Measurements from ENCODE around the gene FZD4.
"Not testable (repeated sequence)": the region's sequence is repeated elsewhere in the genome, so short reads cannot be mapped to it uniquely, and the experiment has no call there.

The FZD4 gene

DNA sequence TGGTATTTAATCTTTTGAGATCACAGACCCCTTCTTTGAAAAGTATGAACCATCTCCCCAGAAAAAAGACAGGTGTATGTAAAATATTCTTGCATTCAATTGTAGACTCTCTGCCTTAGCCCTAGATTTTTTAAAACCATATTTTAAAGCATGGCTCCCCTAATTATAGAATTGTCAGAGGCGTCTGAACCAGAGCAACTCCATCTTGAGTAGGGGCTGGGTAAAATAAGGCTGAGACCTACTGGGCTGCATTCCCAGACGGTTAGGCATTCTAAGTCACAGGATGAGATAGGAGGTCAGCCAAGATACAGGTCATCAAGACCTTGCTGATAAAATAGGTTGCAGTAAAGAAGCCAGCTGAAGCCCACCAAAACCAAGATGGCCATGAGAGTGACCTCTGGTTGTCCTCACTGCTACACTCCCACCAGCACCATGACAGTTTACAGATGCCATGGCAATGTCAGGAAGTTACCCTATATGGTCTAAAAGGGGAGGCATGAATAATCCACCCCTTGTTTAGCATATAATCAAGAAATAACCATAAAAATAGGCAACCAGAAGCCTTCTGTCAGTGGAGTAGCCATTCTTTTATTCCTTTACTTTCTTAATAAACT lies 17.9 kb downstream of the FZD4 start:
- not testable (repeated sequence) for DNase-seq (ENCODE audit: low spot score)

DNA sequence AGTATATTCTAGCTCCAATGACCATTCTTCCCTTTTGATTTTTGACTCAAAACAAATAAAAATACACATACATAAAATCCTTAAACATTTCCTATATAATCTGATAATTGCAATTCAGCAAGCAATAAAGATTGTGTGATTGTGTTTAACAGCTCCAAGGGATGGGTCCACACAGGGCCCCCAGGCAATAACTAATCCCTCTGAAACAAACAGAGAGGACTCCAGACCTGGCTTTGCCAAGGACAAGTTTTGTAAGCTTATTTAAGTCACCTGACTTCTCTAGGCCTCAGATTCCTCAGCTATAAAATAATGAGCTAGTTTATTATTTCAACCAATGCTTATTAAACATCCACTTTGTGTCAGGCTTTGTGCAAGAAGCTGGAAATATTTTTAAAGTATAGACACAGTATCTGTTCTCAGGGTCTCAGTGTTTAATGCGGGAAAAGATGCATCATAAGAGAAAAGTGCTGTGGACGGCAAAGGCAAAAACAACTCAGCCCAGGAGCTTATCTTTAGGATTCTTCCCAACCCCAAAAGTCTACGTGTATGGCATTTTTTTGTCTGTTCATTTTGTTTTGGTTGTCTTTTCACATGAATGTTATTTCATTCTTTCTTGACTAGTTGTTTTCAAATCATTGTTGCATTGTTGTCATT lies 20.1 kb downstream of the FZD4 start:
- DNase-seq (ENCODE audit: low spot score), result no peak

DNA sequence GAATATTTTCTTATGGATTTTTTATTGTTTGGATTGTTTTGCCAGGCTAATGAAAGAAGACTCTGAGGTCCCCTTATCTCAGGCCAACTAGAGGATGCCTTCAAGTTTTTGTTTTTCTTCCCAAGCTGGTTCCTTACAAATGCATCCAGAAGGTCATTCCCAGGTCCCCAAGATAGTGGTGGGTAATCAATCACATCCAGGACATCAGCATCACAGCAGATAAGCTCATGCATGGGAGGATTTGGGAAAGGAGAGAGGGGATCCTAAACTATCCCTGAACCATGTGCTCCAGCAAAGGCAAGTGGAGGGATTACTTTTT lies 20.7 kb downstream of the FZD4 start:
- no peak for DNase-seq (ENCODE audit: low spot score)

DNA sequence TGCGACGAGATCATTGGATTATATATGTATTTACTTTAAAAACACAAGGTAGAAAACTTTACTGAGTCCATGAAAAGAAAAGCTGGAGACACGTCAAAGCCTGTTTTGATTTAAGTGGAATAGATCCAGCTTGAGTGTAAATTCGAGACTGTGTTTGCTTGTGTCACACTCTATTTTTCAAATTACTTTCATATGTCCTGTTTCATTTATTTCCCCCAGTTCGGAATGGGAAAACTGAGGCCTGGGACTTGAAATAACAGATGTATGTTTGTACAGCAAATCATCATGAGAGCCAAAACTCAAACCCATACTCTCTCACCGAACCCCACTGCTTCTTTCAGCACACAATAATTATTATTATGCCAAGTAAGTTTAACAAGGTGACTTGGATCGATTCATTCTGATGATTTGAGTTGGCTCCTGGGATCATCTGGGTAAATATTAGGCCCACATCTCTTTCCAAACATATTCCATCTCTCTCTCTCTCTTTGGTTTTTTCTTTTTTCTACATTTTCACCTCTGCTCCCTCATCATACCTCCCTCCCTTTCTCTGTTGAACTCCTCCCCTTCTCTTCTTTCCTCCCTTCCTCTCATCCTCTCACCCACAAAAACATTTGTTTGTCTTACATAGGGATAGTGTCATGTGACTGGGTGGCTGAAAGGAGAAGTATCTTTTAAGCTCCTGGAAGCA lies 21.2 kb downstream of the FZD4 start:
- no peak for DNase-seq (ENCODE audit: low spot score)

DNA sequence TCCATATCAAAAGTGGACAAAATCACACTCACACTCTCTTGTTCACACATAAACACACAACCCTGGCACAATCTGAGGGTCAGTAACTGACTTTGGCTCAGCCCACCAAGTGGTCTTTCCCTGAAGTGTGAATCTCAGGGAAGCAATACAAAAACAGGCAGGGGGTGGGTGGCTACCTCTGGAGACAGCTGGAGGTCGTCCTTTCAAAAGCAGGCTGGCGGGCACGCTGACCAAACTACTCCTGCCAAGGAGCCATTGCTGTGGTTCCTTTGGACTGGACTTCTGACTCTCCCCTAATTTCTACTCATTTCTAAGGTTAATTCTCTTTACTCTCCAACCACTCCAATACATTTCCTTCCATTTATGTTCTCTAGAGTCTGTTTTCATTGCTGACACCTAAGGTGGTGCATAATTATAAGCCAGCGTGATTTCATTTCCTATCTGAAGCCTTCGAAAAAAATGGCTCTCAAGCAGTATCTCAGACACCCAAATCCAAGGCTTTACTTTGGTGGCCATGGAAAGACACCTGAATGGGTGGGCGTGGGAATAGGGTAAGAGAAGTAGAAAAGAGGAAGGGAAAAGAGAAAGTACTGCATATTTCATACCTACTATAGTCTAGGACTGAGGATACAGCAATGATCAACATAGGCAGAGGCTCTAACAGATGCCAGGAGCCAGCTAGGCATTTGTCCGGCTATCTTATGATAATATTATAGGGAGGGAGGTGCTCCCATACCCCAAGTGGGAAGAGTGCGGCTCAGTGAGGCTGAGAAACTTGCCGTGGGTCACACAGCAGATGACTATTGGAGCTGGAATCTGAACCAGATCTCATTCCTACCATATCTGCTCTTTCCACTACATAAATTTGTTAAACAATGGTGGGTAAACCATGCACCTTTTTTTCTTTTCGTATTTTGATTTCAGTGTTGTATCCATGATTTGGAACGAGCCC lies 22.0 kb downstream of the FZD4 start:
- no peak for DNase-seq (ENCODE audit: low spot score)

DNA sequence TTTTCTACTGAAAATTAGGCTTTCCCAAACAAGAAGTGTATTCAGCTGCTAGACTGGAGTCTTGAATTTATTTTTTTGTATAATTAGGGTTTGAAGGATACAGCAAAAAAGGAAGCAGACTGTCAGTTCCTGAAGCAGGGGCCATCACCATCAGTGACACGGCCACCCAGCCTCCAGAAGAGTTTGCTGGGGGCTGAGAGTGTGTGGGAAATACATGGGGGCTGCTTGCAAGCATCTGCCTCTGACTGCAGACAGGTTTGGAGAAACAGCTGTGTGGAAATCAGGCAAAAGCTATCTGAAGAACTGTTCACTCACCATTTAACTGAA lies 23.0 kb downstream of the FZD4 start:
- DNase-seq (ENCODE audit: low spot score), result no peak

DNA sequence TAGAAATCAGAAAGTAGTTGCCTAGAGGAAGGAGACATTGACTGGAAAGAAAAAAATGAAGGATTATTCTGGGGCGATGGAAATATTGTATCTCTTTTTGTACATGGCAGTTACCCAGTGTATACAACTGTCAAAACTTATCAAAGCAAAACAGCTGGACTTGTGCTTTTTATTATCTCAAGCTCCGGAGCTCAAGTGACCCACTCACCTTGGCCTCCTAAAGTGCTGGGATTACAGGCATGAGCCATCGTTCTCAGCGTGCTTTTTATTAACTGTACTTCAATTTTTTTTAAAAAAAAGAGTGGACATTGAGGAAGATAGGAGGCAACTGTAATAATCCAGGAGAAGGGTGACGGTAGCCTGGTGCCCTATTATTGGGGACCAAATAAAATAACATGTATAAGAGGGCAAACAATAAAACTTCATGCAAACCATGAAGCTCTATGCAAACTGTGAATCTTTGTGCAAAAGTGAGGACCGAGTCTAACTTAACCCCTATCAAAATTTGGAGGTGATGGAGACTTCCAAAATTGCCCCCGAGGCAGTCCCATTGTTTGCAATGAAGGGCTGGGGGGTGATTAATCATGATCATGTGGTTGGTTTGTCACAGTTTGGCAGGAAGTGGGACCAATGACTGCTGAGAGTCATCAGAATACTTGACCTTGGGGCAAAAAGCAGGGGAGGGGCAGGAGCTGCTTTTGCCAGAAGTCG lies 23.5 kb downstream of the FZD4 start:
- DNase-seq (ENCODE audit: low spot score), result no peak

DNA sequence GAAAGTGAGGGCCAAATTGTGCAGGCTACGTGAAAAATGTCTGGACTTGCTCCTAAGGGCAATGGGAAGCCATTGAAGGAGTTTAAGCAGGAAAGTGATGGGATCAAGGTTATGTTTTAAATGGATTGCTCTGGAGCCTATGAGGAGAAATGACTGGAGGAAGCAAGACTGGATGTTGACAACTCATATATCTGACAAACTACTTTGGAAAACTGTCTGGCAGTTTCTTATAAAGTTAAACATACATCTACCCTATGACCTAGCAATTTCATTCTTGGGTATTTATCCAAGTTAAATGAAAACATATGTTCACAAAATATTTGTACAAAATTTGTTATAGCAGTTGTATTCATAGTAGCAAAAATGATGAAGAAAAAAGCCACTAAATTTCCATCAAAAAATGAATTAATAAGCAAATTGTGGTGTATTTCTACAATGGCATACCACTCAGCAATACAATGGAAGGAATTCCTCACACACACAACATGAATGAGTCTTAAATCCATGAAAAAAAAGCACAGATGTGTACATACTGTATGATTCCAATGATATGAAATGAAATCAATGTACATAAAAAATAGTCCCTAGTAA lies 24.1 kb downstream of the FZD4 start:
- no peak for DNase-seq (ENCODE audit: low spot score)

DNA sequence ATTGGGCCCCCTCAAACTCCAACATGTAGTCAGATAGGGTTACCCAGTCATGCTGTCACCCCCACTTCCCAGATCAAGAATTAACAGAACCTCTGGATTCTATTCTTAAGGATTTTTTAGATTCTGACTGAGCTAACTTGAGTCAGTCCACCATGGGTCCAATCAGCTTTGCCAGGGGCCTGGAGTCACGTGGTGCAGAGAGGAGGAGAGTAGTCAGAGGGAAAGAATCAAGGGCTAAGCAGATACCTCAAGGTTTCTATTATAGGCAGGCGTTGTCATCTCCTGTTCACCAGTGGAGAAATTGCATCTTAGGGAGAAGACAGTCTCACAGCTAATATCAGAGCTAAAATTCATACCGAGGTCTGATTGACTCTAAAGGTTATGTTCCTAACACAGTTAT lies 28.2 kb downstream of the FZD4 start:
- no peak for DNase-seq (ENCODE audit: low spot score)

DNA sequence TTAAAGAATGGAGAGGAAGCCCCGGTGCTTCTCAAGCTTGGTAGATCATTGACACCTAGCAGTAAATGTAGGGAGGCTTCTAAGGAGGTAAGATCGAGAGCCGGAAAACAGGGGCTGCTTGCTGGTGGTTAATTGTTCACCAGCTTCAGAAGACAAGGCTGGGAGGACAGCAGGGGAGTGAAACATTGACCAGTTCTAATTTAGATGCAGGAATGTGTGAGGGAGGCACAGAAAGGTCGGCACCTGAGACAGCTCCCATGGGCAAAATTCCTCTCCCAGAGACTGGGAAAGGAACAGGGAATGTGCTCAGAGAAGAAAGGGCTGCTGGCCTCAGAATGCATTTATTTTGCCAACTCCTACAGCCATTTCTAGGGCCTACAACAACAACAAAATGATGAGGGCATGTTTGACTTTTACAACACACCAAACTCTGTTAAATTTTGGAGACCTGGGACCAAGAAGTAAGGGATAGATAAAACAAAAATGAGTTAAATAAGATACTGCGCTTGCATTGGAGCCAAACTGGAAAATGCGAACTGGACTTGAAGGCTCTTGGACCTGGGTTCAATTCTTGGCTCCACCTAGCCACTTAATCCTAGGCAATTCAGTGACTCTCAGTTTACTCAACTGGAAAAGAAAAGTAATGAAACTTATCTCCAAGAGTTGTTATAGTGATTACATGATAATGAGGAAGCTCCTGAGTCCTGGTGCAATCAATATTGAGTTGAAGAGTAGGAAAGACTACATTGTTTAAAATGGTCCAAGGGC lies 31.0 kb downstream of the FZD4 start:
- no peak for DNase-seq (ENCODE audit: low spot score)

DNA sequence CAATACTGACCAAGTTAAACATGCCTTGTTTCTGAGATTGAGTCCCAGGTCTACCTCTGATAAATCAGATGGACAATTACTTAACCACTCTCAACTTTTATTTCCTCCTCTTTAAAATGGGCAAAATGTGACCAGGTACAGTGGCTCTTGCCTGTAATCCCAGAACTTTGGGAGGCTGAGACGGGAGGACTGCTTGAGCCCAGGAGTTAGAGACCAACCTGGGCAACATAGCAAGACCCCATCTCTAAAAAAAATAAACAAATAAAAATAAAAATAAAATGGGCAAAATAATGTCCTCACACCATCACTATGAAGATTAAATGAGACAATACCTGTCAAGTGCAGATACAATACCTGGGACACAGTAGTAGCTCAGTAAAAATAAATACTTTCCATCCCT lies 33.0 kb downstream of the FZD4 start:
- DNase-seq (ENCODE audit: low spot score), result no peak

DNA sequence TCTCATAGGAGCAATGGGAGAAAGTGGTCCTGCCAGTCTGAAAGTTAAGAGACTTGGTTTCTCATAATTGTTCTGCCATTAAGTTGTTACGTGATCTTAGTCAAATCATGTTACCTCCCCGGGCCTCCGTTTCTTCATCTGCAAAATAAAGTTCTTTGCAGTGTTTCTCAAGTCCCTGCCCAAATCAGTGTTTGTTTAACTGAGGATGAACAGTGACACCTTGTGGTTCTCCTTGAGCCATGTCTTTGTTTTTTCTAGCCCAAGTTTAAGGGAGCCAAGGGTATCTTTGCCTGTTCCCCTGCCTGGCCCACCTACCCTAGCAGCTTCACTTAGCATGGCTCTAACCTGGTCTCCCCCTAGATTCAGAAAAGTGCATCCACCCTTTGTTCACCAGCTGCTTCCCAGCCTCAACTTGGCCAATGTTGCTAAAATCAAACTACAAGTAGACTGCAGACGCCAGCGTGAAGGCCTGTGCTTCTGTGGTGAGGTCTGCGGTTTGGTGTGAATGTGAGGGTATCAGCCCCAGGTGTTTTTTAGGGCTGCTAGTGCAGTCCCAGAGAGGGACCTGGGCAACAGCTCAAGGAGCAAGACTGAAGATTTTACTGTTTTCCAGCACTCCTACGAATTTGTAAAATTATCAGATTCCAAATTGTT lies 35.5 kb downstream of the FZD4 start:
- DNase-seq (ENCODE audit: low spot score), result peak; percentile 10

DNA sequence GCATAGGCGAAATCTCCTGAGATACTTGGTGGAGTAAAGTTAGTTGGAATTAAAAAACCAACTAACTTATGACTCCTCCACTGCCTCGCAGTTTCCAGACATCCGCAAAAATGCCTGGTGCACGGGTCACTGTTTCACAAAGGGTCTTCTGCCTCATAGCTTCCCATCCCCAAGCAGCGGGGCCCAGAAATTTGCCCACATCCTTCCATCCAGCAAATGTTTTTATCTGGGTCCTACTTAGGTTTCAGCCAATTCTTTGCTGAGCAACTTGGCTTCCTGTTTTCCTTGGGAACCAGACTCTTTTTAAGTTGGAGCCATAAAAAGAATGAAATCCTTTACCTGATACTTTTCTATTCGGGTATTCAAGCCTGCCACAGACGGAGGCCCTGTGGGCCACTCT lies 36.2 kb downstream of the FZD4 start:
- DNase-seq (ENCODE audit: low spot score), result no peak

DNA sequence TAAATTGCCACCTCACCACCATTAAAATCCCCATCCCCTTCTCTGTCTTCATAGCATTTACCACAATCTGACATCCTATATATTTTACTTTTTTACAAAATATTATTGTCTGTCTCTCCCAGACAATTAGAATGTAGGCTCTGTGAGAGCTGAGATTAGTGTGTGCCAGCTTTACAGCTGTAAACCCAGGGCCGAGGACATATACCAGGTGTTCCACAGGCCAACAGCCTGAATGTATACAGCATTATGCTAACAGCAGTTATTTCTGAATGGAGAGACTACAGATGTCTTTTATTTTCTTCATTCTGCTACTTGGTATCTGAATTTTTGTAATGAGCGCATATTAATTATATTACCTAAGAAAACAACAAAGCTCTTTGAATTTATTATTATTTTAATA lies 36.7 kb downstream of the FZD4 start:
- no peak for DNase-seq (ENCODE audit: low spot score)

DNA sequence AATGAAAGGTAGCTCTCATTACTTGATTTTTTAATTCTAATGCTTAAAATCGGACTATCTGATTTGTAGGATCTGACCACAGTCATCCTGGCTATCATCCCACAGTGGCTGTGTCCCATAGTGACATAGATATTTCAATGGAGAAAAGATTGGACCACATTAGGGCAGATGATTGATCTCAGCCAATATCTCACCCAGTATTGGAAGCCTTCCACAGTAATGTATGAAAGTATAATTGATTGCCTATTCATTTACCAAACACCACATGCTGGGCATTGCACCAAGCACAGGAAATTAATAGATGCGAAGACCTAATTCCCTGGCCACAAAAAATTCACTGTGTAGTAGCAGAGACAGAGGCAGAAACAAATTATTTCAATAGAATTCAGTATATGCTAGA lies 37.6 kb downstream of the FZD4 start:
- DNase-seq (ENCODE audit: low spot score), result no peak

DNA sequence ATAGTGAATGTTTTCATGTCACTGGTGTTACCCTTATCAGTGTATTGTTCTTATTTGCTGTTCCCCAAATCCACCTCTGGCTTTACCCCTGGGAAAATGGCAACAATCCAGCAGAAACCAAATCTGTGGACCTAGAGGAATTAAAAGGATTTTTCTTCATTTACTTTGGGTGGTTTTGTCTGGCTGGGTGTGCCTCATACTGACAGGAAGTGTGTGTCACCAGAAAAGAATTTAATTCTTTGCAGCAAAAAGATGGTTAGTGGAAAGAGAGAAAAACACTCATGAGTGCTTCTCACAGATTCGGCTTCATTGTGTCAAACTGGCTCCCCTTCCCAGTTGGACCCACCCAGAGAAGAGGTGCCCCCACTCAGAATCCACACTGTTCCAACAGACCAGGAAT lies 38.9 kb downstream of the FZD4 start:
- DNase-seq (ENCODE audit: low spot score), result no peak

DNA sequence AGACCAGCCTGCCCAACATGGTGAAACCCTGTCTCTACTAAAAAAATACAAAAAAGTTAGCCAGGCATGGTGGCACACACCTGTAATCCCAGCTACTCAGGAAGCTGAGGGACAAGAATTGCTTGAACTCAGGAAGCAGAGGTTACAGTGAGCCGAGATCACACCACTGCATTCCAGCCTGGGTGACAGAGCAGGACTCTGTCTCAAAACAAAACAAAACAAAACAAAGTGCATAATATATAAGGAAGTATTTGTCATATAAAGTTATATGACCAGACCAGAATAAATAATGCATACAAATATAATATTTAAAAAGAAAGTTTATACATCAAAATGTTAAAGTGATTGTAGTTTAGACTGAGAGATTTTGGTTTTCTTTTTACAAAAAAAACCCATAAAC lies 39.3 kb downstream of the FZD4 start:
- not testable (repeated sequence) for DNase-seq (ENCODE audit: low spot score)

DNA sequence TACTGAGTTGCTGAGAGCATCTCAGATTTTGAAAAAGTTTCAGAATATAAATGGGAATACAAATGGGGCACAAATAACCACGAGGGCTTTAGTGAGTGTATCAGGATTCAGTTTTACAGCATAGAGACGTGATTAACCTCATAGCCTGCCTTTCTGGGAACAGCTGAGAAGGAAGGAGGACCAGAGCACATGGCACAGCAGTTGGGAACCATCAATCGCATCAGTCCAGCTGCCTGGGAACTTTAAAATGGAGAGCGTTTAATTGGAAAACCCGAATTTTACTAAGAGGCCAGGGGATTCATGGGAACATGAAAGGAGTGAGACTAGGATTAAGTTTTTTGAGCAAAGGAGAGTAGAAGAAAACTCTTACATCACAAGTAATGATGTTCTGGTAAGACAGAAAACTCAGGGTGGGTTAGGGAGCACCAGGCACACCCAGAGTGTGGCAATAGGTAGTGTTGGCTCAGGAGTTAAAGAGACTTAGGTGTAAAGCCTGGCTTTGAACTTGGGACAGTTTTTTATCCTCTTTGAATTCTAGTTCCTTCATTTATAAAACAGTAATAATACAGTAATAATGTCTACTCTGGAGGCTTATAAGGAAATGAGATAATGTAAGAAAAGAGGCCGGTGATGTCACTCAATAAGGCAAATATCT lies 40.2 kb downstream of the FZD4 start:
- no peak for DNase-seq (ENCODE audit: low spot score)

DNA sequence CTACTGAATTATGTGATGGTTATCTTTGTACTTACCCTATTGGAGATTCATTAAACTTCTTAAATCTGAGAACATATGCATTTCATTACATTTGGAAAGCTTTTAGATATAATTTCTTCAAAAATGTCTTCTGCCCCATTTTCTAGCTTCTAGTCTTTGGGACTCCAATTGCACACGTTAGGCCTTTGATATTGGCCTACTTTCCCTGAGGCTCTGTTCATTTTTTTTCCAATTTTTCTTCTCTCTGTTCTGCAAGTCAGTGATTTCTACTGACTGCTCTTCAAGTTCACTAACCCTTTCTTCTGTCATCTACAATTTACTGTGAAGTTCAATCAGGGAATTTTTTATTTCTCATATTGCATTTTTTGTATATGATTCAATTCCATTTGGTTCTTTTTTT lies 43.0 kb downstream of the FZD4 start:
- no peak for DNase-seq (ENCODE audit: low spot score)

DNA sequence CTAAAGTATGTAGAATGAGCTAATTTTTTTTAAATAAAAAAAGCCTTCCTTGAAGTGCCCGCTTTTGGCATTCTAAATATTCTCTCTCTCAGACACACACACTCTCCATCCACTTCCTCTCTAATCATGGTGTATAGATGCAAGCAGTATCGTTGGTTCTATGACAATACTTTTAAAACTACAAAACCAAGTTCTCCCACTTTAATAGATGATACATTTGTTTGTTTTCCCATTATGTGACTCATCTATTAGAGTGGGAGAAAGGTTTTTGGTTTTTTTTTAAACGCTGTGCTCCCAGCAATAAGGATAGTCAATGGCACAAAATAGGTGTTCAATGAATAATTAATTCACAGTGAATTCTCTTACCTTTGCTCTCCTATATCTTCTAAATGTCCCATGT lies 44.6 kb downstream of the FZD4 start:
- no peak for DNase-seq (ENCODE audit: low spot score)
